NCI-H146 treated with DMSO at 0.1 percent for 48 hours (cell line): Measurements from ENCODE around the gene C7orf25.

Source experiments
- DNase-seq: peaks from one replicate; lab custom pipeline; 2025; ENCODE audit not compliant: unreplicated experiment; lab: John Stamatoyannopoulos, UW

The C7orf25 gene

DNA sequence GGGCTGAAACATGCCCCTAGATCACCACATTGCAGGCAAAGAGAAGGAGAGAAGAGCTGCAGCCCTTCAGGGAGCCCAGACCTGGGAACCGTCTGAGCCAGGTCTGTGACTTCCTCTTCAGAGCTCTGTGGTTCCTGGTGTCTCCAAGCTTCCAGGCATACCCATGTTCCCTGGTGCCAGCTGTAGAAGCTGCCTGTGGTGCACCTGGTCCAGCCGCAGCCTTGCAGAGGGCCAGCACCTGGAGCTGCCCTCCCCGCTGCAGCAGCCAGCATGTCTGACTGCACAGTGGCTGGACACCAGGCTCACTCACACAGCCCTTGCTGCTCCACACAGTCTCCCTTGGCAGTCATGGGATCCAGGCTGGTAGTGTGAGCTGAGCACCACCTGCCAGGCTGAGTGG, 33.6 kb downstream of the C7orf25 start:
- DNase-seq, result no peak

DNA sequence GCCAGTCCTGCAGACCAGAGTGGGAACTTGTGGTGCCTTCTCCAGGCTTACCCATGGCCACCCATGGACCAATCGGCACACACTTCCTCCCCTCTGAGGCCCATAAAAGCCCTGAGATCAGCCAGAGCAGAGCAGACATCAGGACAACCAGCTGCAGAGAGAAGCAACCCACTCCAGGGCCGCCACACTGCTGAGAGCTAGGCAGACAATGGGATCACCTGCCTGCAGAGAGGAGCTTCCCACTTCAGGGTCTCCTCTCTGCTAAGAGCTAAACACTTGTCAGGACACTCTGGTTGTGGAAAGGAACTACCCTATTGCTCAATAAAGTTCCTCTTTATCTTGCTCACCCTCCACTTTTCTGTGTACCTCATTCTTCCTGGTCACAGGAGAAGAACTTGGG, 34.0 kb downstream of the C7orf25 start:
- DNase-seq, result no peak

DNA sequence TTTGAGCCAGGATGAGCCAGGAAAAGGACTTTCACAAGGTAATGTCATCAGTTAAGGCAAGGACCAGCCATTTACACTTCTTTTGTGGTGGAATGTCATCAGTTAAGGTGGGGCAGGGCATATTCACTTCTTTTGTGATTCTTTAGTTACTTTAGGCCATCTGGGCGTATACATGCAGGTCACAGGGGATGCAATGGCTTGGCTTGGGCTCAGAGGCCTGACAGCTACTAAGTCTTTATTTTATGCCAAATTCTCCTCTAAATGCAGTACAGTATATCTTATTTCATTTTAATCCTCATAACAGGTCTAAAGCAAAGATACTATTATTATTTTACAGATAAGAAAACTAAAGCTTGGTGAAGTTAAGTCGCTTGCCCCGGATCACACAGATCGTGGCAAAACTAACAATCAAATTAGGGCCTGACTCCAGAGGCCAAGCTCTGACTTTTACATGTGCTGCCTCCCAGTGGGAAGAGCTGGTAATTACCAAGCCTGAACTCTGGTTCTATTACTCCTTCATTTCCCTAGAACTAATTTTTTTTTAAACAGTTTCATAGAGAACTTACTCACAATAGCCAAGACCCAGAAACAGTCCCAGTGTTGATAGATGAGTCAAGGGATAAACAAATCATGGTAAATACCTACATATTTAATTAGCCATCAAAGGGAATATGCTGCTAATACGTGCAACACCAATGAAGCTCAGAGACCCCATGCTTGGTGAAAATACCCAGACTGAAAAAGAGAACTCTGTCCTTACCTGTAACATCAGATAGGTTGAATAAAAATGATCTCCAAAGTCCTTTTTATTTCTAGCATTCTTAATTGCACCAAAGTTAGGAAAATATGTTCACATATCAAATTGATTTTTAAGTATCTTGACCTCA, 35.4 kb downstream of the C7orf25 start:
- DNase-seq, result no peak

DNA sequence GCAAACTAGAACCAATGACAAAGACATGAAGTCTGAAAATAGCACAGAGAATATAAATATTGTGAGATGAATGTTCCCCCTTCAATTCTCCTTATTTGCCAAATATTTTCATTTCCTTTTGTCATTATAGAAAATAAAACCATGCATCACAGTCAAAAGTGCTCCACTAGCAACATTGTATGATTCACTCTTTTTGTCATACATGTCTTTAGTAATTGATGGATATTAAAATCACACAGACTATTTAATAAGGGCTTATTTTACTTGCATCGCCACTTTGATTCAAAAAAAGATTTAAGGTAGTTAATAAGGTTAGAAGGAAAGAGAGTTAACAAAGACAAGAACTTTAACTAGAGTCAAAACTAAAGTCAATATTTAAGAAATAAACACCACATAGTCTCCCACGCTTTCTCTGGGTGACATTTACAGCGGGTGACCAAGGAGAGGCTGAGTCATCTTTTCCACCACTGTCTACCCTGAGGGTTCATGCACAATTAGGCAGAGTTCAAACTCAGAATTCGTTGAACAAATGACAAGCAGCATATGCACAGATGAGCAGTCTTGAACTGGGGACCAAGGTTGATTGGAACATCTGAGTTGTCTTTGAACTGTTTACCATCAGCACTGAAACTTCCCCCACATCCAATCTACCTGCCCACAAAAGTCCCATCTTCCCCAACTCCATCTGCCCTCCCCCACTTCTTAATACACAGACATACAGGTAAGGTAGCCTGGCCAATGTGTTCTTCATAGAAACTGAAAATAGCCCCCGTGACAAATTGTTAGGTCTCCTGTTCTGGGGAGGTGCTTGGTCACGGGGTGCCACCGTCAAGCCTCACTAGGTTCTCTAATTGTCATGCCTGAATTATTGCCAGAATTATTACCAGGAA, 42.5 kb downstream of the C7orf25 start:
- DNase-seq, result no peak

DNA sequence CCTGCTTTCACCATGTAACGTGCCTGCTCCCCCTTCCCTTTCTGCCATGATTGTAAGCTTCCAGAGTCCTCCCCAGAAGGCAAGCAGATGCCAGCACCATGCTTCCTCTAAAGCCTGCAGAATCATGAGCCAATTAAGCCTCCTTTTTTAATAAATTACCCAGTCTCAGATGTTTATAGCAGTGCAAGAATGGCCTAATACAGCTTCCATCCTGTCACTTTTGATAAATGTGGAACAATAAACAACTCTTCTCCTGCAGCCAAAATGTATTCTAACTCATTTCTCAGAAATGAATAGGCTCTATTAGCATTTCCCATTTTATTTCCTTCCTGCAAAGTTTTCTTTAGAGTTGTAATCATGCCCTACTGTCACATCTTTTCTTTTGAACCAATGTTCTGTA, 43.4 kb downstream of the C7orf25 start:
- no peak for DNase-seq
